ENCODE measurements around the gene SCN1B. TPM values are rescaled to one million over a fixed set of nuclear protein-coding genes. Genes with fewer than 3 reads are reported as not detected.

Gene SCN1B
- total and polyA plus RNA-seq, 10 of the 15 experiments (the other 5 are each of a cell fraction or from before 2014, with no cell fraction given): 0.04 to 0.54 (median 0.11) TPM; not detected in 3

- POLR2A ChIA-PET: interaction anchor here (0.9 kb wide), 1 partner anchor 9 kb away, joined by 4 read pairs; no protein-coding TSS in a partner anchor
- RAD21 ChIA-PET (ENCODE audit: unreplicated experiment): interaction anchor here (1.1 to 1.7 kb wide), 2 partner anchors 18 to 43 kb away, joined by 3 to 7 read pairs; no protein-coding TSS in a partner anchor
- TF ChIP-seq DPF2 (IDR thresholded peaks at IDR 0.05) (no peak), NR2C2 (IDR thresholded peaks at IDR 0.05; ENCODE audit: borderline replicate concordance, control insufficient read depth, insufficient read length, low read depth) (no peak), RCOR1 (conservative IDR thresholded peaks at IDR 0.05; ENCODE audit: low read depth, low read length) (no peak), ZBED1 (IDR thresholded peaks at IDR 0.05; ENCODE audit: borderline replicate concordance) (no peak), SMAD1 (IDR thresholded peaks at IDR 0.05; ENCODE audit: low read depth, partially characterized antibody) (no peak), STAT3 (IDR thresholded peaks at IDR 0.05; ENCODE audit: low read depth, low read length) (no peak), RAD51 (IDR thresholded peaks at IDR 0.05) (no peak), WRNIP1 (IDR thresholded peaks at IDR 0.05; ENCODE audit: borderline replicate concordance, low read depth, low read length) (no peak), NBN (IDR thresholded peaks at IDR 0.05) (no peak), SIX5 (IDR thresholded peaks at IDR 0.05; ENCODE audit: low read depth, low read length, severe bottlenecking) (no peak)
- TF ChIP-seq, protein P1, sequence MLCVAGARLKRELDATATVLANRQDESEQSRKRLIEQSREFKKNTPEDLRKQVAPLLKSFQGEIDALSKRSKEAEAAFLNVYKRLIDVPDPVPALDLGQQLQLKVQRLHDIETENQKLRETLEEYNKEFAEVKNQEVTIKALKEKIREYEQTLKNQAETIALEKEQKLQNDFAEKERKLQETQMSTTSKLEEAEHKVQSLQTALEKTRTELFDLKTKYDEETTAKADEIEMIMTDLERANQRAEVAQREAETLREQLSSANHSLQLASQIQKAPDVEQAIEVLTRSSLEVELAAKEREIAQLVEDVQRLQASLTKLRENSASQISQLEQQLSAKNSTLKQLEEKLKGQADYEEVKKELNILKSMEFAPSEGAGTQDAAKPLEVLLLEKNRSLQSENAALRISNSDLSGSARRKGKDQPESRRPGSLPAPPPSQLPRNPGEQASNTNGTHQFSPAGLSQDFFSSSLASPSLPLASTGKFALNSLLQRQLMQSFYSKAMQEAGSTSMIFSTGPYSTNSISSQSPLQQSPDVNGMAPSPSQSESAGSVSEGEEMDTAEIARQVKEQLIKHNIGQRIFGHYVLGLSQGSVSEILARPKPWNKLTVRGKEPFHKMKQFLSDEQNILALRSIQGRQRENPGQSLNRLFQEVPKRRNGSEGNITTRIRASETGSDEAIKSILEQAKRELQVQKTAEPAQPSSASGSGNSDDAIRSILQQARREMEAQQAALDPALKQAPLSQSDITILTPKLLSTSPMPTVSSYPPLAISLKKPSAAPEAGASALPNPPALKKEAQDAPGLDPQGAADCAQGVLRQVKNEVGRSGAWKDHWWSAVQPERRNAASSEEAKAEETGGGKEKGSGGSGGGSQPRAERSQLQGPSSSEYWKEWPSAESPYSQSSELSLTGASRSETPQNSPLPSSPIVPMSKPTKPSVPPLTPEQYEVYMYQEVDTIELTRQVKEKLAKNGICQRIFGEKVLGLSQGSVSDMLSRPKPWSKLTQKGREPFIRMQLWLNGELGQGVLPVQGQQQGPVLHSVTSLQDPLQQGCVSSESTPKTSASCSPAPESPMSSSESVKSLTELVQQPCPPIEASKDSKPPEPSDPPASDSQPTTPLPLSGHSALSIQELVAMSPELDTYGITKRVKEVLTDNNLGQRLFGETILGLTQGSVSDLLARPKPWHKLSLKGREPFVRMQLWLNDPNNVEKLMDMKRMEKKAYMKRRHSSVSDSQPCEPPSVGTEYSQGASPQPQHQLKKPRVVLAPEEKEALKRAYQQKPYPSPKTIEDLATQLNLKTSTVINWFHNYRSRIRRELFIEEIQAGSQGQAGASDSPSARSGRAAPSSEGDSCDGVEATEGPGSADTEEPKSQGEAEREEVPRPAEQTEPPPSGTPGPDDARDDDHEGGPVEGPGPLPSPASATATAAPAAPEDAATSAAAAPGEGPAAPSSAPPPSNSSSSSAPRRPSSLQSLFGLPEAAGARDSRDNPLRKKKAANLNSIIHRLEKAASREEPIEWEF (IDR thresholded peaks at IDR 0.05; ENCODE audit: insufficient replicate concordance, low read depth, low read length): no peak
- Histone ChIP-seq H3K4me3 (no peak overlapping the region), H3K9me3 (replicated peaks; ENCODE audit: control insufficient read depth, insufficient read depth, low read length) (no peaks in the 10 kb centered on the region), H3K79me2 (ENCODE audit: control insufficient read depth, insufficient read depth, low read length) (no peaks in the 10 kb centered on the region), H3K9ac (ENCODE audit: control insufficient read depth, insufficient read depth, low read length) (no peak overlapping the region), H2AFZ (ENCODE audit: control insufficient read depth, low read depth, low read length) (no peak overlapping the region), H3K27ac (ENCODE audit: control insufficient read depth, insufficient read depth) (no peak overlapping the region), H3K27me3 (replicated peaks in 1 of 2; ENCODE audit: control insufficient read depth in 2 of 2, insufficient read depth in 2 of 2, low read length in 1 of 2) (no peaks in the 10 kb centered on the region), H3K4me1 (ENCODE audit: control insufficient read depth, insufficient read depth, low read length) (no peaks in the 10 kb centered on the region), H3K36me3 (ENCODE audit: control insufficient read depth in 2 of 2, insufficient read depth in 2 of 2, low read length in 1 of 2) (no peaks in the 10 kb centered on the region), H4K20me1 (ENCODE audit: control insufficient read depth, insufficient read depth) (no peaks in the 10 kb centered on the region), H3K4me2 (ENCODE audit: control insufficient read depth, insufficient read depth) (no peak overlapping the region)
- WGBS (ENCODE audit: insufficient coverage, insufficient replicate concordance, low lambda C conversion rate, missing lambda C conversion rate): 39% methylated on average over 11 of the region's 12 CpGs
- intact Hi-C loops (cut with micrococcal nuclease; ENCODE audit: unreplicated experiment): no loop called here
- ATAC-seq (no peak), FAIRE-seq (no peak), DNase-seq (ENCODE audit: low read depth, low spot score) (no peak)
- CTCF ChIA-PET: interaction anchor here (1.3 to 3.9 kb wide), 4 partner anchors 9 to 87 kb away, joined by 4 to 20 read pairs (median 6); partner anchors contain the start of gene LGI4
- no TSS peak for BruUV-seq (replicated peaks)
- in situ Hi-C loops (cut with MboI): no loop called here
- SMC1A ChIA-PET (ENCODE audit: uncharacterized antibody, unreplicated experiment): no interaction called here
These were observed 18.7 kb downstream of the SCN1B start for GRCh38 chr19:35048911-35049411.
